Measurements from ENCODE around the gene CEP170B.
"Not testable (repeated sequence)": the region's sequence is repeated elsewhere in the genome, so short reads cannot be mapped to it uniquely, and the experiment has no call there.

The CEP170B gene

DNA sequence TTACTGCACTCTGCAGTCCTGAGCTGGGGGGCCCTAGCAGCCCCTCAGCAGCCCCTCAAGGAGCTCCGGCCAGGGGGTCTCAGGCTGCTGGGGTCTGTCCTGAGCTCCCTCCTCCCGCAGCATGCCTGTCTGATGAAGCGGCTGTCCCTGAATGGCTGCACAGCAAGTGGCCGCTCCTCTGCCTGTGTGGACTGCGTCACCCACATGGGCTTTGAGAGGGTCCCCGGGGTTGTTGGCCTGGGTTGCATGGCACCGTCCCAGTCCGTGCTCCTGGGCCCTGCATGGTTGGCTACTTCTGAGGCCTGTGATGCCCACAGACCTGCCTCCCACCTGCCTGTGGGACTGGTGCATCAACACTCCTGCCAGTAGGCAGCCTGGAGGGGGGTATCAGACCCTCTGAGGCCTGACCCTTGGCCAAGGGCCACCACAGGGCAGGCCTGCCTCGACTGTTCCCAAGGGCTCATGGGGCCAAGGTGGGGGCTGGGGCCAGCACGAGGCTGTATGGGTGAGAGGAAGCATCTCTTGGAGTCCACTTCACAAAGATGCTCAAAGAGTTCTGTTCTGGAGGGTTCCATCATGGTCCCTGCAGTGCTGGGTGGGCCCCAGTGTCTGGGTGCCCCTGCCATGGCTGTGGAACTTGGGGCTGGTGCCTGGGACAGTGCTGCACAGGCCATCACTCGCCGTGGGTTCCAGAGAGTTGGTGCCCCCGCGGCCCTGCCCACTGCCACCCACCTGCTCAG is 12.2 kb downstream of the CEP170B start:
- DNase-seq (ENCODE audit: insufficient read length, low spot score) (no peak), FAIRE-seq (no peak)

DNA sequence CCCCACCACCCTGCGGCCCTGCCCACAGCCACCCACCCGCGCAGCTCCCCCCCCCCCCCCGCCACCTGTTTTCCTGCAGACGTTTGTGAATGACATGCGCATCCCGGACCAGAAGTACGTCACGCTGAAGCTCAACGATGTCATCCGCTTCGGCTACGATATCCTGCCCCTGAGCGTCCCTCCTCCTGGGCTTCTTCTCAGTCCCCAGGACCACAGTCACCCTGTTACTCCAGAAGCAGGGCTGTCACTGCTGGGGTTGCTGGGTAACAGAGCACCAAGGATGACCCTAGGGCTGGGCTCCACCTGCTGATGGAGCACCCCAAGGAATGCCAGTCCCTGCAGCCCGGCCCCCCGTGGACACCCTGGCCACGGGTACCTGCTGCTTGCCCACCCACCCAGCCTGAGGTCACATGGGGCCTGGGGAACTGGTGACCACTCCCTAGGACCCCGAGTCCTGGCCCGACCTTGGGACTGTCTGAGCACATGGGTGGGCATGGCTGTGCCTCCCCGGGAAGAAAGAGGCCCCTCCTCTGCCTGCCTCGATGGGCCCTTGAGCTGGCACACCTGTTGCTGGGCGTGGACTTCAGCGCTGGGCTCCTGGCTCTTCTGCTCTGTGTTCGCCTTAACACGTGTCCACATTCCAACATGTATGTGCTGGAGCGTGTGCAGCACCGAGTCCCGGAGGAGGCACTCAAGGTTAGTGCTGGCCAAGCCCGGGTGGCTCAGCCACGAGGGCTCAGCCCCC is 12.9 kb downstream of the CEP170B start:
- DNase-seq (ENCODE audit: insufficient read length, low spot score): no peak
- FAIRE-seq: no peak

DNA sequence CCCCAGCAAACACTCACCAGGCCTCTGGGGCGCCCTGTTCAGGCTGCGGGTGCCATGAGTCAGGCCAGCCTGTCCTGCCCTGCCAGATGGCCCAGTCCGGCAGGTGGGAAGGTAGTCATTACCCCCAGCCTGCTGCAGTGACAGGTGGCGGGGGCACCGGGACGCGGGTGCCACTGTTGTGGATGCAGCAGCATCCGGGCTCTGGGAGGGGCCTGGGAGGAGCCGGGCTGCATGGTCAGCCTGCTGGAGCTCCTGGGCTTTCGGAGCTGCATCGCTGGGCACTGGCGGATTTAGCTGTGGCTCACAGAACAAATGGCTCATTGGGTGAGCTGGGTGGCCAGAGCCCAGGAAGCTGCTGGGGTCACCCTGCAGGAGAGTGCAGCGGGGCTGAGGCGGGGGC is 13.5 kb downstream of the CEP170B start:
- DNase-seq (ENCODE audit: insufficient read length, low spot score) (no peak), FAIRE-seq (no peak)

DNA sequence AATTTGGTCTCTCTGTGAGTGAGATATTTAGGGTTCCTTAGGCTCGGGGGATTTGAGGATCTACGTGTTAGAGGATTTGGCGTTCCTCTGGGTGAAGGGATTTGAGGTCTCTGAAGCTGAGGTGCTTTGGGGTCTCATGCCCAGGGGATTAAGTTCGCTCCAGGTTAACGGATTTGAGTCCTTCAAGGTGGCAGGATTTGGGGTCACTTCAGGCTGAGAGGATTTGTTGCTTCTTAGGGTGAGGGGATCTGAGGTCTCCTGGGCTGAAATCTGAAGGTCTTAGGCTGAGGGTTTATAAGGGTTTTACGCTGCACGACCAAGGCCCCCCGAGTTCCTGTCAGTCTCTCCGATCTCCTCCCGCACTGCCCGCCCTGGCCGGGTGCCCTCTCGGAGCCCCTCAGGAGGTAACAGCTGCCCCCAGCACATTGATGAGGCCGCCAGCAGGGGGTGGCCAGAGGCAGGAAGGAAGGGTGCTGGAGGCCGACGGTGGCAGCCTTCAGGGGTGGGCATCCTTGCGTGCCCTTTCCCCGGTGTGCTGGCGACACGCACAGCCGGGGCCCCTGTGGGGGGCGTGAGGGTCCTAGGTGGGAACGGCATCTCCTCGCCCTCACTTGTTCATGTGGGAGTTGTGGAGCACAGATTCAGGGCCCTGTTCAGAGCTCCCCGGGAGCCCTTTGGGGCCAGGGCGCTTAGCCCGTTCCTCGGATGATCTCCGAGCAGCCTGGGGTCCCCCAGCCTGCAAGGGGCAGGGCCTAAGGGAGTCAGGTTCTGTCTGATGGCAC is 14.3 kb downstream of the CEP170B start:
- no peak for DNase-seq (ENCODE audit: insufficient read length, low spot score)
- FAIRE-seq: no peak

DNA sequence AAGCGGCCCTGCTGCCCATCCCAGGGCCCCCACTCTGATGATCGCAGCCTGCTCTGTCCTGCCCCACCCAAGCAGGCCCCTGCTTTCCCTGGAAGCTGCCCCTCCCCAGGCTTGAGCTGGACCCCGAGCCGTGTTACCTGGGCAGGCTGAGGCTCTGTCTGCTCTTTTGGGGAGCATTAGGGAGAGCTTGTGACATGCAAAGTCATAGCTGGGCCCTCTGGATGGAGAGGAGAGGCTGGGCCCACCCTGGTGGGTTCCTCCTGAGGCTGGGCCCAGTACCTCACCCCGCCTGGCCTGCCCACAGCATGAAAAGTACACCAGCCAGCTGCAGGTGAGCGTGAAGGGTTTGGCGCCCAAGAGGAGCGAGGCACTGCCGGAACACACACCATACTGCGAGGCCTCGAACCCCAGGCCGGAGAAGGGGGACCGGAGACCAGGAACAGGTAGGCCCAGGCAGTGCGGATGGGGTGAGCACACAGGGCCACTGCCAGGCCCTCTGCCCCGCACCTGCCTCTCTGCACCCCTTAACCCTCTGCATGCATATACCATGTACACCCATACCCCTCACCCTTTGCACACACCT is 15.0 kb downstream of the CEP170B start:
- FAIRE-seq (no peak), DNase-seq (ENCODE audit: insufficient read length, low spot score) (no peak)

DNA sequence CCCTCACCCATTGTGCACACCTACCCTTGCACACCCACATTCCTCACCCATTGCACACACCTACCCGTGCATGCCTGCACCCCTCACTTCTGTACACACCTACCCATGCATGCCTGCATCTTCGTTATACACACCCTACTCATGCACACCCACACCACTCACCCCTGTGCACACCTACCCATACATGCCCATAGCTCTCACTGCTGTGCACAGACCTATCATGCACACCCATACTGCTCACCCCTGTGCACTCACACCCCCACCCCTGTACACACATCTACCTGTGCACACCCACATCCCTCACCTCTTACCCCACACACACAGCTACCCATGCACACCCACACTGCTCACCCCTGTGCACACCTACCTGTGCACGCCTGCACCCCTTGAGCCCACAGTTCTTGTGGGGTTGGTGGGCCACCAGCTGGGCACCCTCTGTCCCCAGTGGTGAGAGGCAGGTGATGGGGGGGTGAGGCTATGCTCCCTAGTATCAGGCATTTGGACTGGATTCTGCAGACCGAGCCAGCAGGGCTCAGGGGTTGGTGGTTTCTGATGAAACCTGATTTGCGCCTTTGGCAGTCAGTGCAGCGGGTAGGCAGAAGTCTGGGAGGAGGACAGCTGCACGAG is 15.6 kb downstream of the CEP170B start:
- DNase-seq (ENCODE audit: insufficient read length, low spot score) (no peak), FAIRE-seq (no peak)

DNA sequence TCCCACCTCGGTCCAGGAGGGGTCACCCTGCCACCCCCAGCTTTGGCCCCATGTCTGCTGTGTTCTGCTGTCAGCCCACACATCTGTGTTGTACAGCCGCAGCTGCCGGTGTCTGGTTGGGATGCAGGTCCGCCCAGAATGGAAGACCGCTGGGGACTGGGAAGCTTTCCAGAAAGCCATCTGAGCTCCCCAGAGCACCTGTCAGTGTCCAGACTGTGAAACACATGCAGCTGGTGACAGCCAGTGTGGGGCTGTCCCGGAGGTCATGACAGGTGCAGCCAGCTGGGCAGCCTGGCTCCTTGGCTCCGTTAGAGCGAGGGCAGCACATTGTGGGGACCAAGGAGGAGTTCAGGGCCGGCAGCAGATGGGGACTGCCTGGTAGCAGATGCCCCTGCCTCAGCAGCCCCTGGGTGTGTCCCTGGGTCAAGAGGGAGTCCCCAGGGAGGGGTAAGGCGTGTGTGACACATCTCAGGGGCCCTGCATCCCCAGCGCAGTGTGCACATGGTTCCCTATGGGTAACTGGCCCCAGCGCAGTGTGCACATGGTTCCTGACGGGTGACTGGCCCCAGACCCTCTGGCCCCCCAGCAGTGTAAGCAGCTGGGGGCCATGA is 16.4 kb downstream of the CEP170B start:
- no peak for DNase-seq (ENCODE audit: insufficient read length, low spot score)

DNA sequence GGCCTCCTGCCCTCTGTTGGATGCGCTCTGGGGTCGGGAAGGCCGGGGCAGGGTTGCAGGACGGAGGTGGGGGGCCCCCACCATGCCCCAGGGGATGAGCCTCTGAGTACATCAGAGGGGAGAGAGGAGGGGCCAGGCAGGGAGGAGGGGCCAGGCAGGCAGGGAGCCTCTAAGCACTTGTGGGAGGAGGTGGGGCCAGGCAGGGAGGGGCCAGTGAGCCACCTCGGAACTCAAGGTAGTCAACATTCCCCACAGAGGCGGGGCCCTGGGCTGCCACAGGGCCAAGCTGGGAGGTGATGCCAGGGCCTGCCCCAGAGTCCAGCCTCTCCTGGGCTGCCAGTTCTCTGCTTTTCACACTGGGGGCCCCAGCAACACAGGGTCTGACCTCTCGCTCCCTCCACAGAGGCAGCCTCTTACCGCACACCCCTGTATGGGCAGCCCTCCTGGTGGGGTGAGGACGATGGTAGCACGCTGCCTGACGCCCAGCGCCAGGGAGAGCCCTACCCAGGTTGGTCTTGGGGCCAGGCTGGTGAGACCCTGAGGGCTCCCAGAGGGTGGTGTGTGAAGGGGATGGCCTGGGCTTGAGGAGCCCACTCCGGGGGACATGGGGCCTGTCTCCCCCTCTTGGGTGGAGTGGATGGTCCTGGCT is 17.4 kb downstream of the CEP170B start:
- FAIRE-seq (no peak), DNase-seq (ENCODE audit: insufficient read length, low spot score) (no peak)

More for the DNA sequence above, 16.4 kb downstream of the CEP170B start:
- FAIRE-seq: no peak

DNA sequence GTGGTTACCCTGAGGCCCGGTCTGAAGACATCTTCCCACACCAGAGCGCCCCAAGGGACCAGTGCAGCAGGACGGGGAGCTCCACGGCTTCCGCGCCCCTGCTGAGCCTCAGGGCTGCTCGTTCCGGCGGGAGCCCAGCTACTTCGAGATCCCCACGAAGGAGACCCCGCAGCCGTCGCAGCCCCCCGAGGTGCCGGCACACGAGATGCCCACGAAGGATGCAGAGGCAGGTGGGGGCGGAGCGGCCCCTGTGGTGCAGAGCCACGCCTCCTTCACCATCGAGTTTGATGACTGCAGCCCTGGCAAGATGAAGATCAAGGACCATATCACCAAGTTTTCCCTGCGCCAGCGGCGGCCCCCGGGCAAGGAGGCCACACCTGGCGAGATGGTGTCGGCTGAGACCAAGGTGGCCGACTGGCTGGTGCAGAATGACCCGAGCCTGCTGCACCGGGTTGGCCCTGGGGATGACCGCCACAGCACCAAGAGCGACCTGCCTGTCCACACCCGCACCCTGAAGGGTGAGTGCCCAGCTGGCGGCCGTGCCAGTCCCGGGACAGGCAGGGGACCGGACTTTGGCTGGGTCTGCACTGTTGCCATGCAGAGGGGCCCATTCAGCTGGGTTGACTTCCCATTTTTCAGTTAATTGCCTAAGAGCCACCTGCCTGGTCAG is 18.1 kb downstream of the CEP170B start:
- no peak for FAIRE-seq
- no peak for DNase-seq (ENCODE audit: insufficient read length, low spot score)

DNA sequence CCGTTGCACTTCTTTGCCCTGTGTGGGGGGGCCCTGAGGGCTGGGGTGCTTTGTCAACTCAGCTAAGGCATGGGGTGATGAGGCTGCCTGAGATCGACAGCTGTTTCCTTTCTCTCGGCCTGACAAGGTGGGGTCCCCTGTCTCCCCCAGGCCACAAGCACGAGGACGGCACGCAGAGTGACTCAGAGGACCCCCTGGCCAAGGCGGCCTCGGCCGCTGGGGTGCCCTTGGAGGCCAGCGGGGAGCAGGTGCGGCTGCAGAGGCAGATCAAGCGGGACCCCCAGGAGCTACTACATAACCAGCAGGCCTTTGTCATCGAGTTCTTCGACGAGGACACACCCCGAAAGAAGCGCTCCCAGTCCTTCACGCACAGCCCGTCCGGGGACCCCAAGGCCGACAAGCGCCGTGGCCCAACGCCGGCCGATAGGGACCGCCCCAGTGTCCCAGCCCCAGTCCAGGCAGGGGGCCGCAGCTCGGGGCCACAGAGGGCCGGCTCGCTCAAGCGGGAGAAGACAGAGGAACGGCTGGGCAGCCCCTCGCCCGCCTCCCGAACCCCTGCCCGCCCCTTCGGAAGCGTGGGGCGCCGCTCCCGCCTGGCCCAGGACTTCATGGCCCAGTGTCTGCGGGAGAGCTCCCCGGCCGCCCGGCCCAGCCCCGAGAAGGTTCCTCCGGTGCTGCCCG is 18.8 kb downstream of the CEP170B start:
- DNase-seq (ENCODE audit: insufficient read length, low spot score) (no peak), FAIRE-seq (no peak)

DNA sequence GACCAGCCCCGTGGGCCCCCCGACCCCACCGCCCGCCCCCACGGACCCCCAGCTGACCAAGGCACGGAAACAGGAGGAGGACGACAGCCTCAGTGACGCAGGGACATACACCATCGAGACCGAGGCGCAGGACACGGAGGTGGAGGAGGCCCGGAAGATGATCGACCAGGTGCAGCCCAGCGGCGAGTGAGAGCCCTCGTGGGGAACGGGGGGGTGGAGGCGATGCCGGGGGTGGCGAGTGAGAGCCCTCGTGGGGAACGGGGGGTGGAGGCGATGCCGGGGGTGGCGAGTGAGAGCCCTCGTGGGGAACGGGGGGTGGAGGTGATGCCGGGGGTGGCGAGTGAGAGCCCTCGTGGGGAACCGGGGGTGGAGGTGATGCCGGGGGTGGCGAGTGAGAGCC is 19.3 kb downstream of the CEP170B start:
- not testable (repeated sequence) for FAIRE-seq

DNA sequence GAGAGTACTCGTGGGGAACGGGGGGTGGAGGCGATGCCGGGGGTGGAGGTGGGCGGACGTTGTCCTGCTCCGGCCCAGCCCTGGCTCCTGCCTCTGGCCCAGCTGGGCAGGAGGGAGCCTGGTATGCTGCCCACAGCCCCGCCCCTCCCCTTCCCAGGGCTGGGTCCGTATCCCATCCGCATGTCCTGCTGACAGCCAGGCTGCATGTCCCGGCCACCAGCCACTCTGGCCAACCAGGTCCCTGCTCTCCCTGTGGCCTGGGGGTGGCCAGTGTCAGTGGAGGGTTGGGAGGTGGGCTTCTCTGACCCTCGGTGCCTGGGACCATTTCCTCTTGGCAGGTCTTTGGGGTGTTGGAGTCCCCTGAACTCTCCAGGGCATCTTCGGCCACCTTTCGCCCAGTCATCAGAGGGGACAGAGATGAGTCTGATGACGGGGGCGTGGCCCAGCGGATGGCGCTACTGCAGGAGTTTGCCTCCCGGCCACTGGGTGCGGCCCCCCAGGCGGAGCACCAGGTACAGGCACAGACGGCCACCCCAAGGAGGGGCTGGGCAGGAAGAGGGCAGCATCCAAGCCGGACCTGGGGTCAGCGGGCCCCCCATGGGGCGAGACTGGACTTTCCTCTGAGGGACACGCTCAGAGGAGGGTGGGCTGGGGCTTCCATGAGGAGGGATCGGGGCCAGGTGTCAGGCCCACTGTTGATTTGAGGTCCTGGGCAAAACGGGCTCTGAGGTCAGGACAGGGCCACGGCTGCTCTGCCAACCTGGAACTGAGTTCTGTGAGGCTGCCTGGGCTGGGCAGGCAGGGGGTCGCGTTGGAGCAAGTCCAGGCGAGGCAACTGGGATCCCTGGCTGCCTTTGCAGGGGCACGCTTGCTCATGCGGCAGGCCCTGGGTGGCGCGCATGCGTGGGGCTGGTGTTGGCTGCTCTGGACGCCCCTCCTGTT is 20.2 kb downstream of the CEP170B start:
- no peak for DNase-seq (ENCODE audit: insufficient read length, low spot score)
- no peak for FAIRE-seq

More for the DNA sequence above, 19.3 kb downstream of the CEP170B start:
- DNase-seq (ENCODE audit: insufficient read length, low spot score): not testable (repeated sequence)

DNA sequence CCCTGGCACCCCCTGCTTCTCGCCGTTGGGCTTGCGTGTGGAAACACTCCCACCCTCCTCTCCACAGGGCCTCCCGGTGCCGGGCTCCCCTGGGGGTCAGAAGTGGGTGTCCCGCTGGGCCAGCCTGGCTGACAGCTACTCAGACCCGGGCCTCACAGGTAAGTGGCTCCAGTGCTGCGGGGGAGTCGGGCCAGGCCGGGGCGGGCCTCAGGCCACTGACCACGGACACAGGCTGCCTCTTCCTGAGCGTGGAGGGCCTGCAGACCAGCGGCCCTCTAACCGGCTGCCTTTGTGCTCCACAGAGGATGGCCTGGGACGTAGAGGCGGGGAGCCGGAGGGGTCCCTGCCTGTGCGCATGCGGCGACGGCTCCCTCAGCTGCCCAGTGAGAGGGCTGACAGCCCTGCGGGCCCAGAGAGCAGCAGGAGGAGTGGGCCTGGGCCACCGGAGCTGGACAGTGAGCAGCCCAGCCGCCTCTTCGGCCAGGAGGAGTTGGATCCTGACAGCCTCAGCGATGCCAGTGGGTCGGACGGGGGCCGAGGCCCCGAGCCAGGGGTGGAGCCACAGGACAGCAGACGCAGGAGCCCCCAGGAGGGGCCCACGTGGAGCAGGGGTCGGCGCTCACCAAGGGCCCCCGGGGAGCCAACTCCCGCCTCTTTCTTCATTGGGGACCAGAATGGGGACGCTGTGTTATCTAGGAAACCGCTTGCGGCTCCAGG is 21.1 kb downstream of the CEP170B start:
- no peak for FAIRE-seq
- no peak for DNase-seq (ENCODE audit: insufficient read length, low spot score)

DNA sequence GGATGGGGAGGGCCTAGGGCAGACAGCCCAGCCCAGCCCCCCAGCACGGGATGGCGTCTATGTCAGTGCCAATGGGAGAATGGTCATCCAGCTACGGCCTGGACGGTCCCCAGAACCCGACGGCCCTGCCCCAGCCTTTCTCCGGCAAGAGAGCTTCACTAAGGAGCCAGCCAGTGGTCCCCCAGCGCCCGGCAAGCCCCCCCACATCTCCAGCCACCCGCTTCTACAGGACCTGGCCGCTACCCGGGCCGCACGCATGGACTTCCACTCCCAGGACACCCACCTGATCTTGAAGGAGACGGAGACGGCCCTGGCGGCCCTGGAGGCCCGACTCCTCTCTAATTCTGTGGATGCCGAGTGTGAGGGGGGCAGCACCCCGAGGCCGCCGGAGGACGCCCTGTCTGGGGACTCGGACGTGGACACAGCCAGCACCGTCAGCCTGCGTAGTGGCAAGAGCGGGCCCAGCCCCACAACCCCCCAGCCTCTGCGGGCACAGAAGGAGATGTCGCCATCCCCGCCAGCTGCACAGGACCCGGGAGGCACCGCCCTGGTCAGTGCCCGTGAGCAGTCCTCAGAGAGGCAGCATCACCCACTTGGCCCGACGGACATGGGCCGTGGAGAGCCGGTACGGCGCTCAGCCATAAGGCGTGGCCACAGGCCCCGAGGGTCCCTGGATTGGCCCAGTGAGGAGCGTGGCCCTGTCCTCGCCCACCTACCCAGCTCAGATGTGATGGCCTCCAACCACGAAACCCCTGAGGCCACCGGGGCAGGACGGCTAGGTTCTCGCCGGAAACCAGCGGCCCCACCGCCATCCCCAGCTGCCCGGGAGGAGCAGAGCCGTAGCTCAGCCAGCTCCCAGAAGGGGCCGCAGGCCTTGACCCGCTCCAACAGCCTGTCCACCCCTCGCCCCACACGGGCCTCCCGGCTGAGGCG is 21.9 kb downstream of the CEP170B start:
- no peak for DNase-seq (ENCODE audit: insufficient read length, low spot score)
- FAIRE-seq: no peak

DNA sequence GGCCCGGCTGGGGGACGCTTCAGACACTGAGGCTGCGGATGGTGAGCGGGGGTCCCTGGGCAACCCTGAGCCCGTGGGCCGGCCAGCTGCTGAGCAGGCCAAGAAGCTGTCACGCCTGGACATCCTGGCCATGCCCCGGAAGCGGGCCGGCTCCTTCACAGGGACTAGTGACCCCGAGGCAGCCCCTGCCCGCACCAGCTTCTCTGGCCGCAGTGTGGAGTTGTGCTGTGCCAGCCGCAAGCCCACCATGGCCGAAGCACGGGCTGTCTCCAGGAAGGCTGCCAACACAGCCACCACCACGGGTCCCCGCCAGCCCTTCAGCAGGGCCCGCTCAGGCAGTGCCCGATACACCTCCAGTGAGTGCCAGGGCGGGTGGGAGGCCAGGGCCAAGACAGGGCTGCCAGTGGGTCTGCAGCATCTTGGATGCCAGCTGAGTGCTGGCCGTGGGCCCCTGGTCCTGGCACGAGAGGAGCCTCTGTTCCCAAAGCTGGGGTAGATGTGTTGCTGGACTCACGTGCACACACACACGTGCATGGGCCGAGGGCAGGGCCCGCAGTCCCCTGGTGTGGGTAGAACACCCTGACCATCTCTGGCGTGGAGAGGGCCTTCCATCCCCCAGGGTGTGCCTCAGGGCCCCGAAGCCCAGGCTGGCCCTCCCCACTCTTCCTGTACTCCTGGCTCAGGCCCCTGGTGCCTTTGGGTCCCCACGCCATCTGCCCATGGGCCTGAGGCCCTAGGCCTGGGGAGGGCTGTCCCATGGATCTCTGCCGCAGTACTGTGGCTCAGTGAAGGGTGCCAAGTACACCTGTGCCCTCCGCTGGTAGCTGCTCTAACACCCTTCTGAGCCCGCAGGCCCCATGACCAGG is 22.8 kb downstream of the CEP170B start:
- DNase-seq (ENCODE audit: insufficient read length, low spot score): no peak
- FAIRE-seq: no peak
